H1 (cell line): ENCODE results near the gene SMC3. TPM values are rescaled to one million over a fixed set of nuclear protein-coding genes. Genes with fewer than 3 reads are reported as not detected.

ENCODE experiments used
- CTCF ChIA-PET: fragments of 300-600 bp; sonication (Branson Sonifier 250); formaldehyde crosslinking; loops from one replicate; lab custom pipeline; 2021; ENCODE audit not compliant: partially characterized antibody; lab: Charles Lee
- POLR2A ChIA-PET: fragments of 300-600 bp; sonication (Branson Sonifier 250); formaldehyde crosslinking; loops from one replicate; lab custom pipeline; 2021; ENCODE audit warnings: inconsistent platforms; ENCODE audit not compliant: partially characterized antibody; lab: Charles Lee
- DNase-seq, 2 experiments: peaks; one replicate each; pipeline versions ENCODE4 v3.0.0 to v3.0.0-alpha.2; 2010 to 2022; ENCODE audit warnings: low spot score in 2 of 2, low read depth in 1 of 2, mixed read lengths in 1 of 2
- FAIRE-seq: peaks from 2 replicates; lab custom pipeline; 2011; peaks lifted over from hg19 to GRCh38; lab: Jason Lieb, UNC
- H2AFZ ChIP-seq: 2 replicates; pipeline ENCODE4 v1.8.1; 2012; ENCODE audit warnings: low read length, inconsistent platforms
- H2AK5ac ChIP-seq: 2 replicates; pipeline ENCODE4 v1.6.1; 2013; ENCODE audit warnings: low read depth, low read length
- H2BK120ac ChIP-seq: replicated peaks from 2 replicates; pipeline ENCODE3; 2013; ENCODE audit warnings: low read depth, low read length, inconsistent platforms
- H2BK12ac ChIP-seq: 2 replicates; pipeline ENCODE4 v1.6.1; 2013; ENCODE audit warnings: low read depth, low read length
- H2BK15ac ChIP-seq: 2 replicates; pipeline ENCODE4 v1.6.1; 2013; ENCODE audit warnings: low read length
- H2BK20ac ChIP-seq: 2 replicates; pipeline ENCODE4 v1.6.1; 2013; ENCODE audit warnings: low read length
- H2BK5ac ChIP-seq: 2 replicates; pipeline ENCODE4 v1.6.1; 2013; ENCODE audit warnings: low read depth, low read length
- H3K14ac ChIP-seq: 2 replicates; pipeline ENCODE4 v1.6.1; 2013; ENCODE audit warnings: inconsistent platforms; ENCODE audit not compliant: insufficient read length
- H3K18ac ChIP-seq: 2 replicates; pipeline ENCODE4 v1.6.1; 2013; ENCODE audit warnings: low read length; ENCODE audit errors: extremely low read depth
- H3K23ac ChIP-seq: 2 replicates; pipeline ENCODE4 v1.6.1; 2013; ENCODE audit warnings: inconsistent platforms; ENCODE audit not compliant: insufficient read length
- H3K23me2 ChIP-seq: 2 replicates; pipeline ENCODE4 v1.6.1; 2013; ENCODE audit warnings: low read depth, low read length
- H3K27ac ChIP-seq: 2 replicates; pipeline ENCODE4 v1.6.1; 2011; ENCODE audit warnings: low read depth, low read length, inconsistent platforms
- H3K27me3 ChIP-seq, 4 experiments: replicated peaks in 1 of 4; 1 replicate in 1 of 4; 2 replicates in 3 of 4; pipeline versions ENCODE4 v1.6.1 to v1.8.1; 2011 to 2013; ENCODE audit warnings: low read length in 3 of 4, mild to moderate bottlenecking in 3 of 4, inconsistent platforms in 2 of 4, mixed read lengths in 2 of 4, moderate library complexity in 1 of 4; ENCODE audit not compliant: control insufficient read depth in 3 of 4, insufficient read depth in 3 of 4; ENCODE audit errors: extremely low read depth in 1 of 4
- H3K36me3 ChIP-seq, 4 experiments: 2 replicates each; pipeline versions ENCODE4 v1.6.1 to v1.8.1; 2011 to 2013; ENCODE audit warnings: mild to moderate bottlenecking in 4 of 4, low read length in 3 of 4, moderate library complexity in 2 of 4, control low read depth in 1 of 4, inconsistent platforms in 1 of 4; ENCODE audit not compliant: insufficient read depth in 4 of 4, control insufficient read depth in 2 of 4
- H3K4ac ChIP-seq: replicated peaks from 2 replicates; pipeline ENCODE3; 2013; ENCODE audit warnings: low read length, low read depth, mixed read lengths, inconsistent platforms; ENCODE audit not compliant: insufficient read length
- H3K4me1 ChIP-seq, 4 experiments: replicated peaks in 1 of 4; 1 replicate in 1 of 4; 2 replicates in 3 of 4; pipeline versions ENCODE4 v1.6.1 to v1.8.1; 2011 to 2013; ENCODE audit warnings: low read length in 3 of 4, inconsistent platforms in 2 of 4, mixed read lengths in 1 of 4; ENCODE audit not compliant: insufficient read depth in 4 of 4, control insufficient read depth in 3 of 4
- H3K4me2 ChIP-seq, 2 experiments: 2 replicates each; pipeline versions ENCODE4 v1.6.1 to v1.8.1; 2011 to 2013; ENCODE audit warnings: low read depth in 2 of 2, low read length in 2 of 2, control low read depth in 1 of 2, inconsistent platforms in 1 of 2, mild to moderate bottlenecking in 1 of 2; ENCODE audit not compliant: insufficient read depth in 1 of 2
- H3K4me3 ChIP-seq, 4 experiments: fragments of 200-600, 300-600 bp in 1 of 4; sonication (generic), shearing (Covaris generic), sonication (Bioruptor Twin) in 1 of 4; 2 replicates each; pipeline versions ENCODE4 v1.5.1 to v1.8.1; 2011 to 2016; ENCODE audit warnings: low read length in 4 of 4, low read depth in 3 of 4, control low read depth in 2 of 4, inconsistent platforms in 2 of 4, mild to moderate bottlenecking in 2 of 4, mixed read lengths in 1 of 4, moderate library complexity in 1 of 4; ENCODE audit not compliant: insufficient read depth in 2 of 4; ENCODE audit errors: extremely low read depth in 1 of 4
- H3K56ac ChIP-seq: replicated peaks from 2 replicates; pipeline ENCODE3; 2013; ENCODE audit warnings: low read depth, mild to moderate bottlenecking, mixed read lengths, low read length, inconsistent platforms; ENCODE audit not compliant: insufficient read length
- H3K79me1 ChIP-seq: 2 replicates; pipeline ENCODE4 v1.6.1; 2013; ENCODE audit warnings: low read depth, low read length, control low read depth
- H3K79me2 ChIP-seq, 2 experiments: 2 replicates each; pipeline versions ENCODE4 v1.6.1 to v1.8.1; 2012 to 2013; ENCODE audit warnings: low read length in 2 of 2, mild to moderate bottlenecking in 2 of 2, inconsistent platforms in 1 of 2; ENCODE audit not compliant: insufficient read depth in 2 of 2, control insufficient read depth in 1 of 2
- H3K9ac ChIP-seq, 4 experiments: replicated peaks in 1 of 4; 1 replicate in 1 of 4; 2 replicates in 3 of 4; pipeline versions ENCODE4 v1.6.1 to v1.8.1; 2011 to 2013; ENCODE audit warnings: low read depth in 3 of 4, low read length in 3 of 4, control low read depth in 2 of 4, mild to moderate bottlenecking in 2 of 4, moderate library complexity in 2 of 4, inconsistent platforms in 1 of 4; ENCODE audit errors: extremely low read depth in 1 of 4
- H3K9me3 ChIP-seq, 2 experiments: 2 replicates each; pipeline versions ENCODE4 v1.6.1 to v1.8.1; 2012 to 2013; ENCODE audit warnings: mild to moderate bottlenecking in 2 of 2, moderate library complexity in 2 of 2, control low read depth in 1 of 2, inconsistent platforms in 1 of 2, low read depth in 1 of 2, low read length in 1 of 2, mixed read lengths in 1 of 2; ENCODE audit not compliant: insufficient read depth in 2 of 2
- H4K20me1 ChIP-seq, 2 experiments: replicated peaks in 1 of 2; 2 replicates each; pipeline versions ENCODE3 to v1.8.1; 2011 to 2013; ENCODE audit warnings: inconsistent platforms in 2 of 2, low read length in 2 of 2, mild to moderate bottlenecking in 1 of 2; ENCODE audit not compliant: insufficient read depth in 2 of 2, control insufficient read depth in 1 of 2
- H4K5ac ChIP-seq: 2 replicates; pipeline ENCODE4 v1.6.1; 2013; ENCODE audit warnings: low read length, low read depth, mixed read lengths, inconsistent platforms; ENCODE audit not compliant: insufficient read length
- H4K8ac ChIP-seq: 2 replicates; pipeline ENCODE4 v1.8.0; 2013; ENCODE audit warnings: mild to moderate bottlenecking, moderate library complexity, low read length, inconsistent platforms; ENCODE audit not compliant: insufficient read depth; ENCODE audit errors: extremely low read depth
- H4K91ac ChIP-seq: replicated peaks from 2 replicates; pipeline ENCODE3; 2013; ENCODE audit warnings: low read length, mixed read lengths, inconsistent platforms; ENCODE audit not compliant: insufficient read length
- CHD1 ChIP-seq: IDR thresholded peaks from 2 replicates; pipeline ENCODE4 v1.6.1; 2012; ENCODE audit warnings: low read depth, low read length, improper control_type of control experiment
- CHD2 ChIP-seq: IDR thresholded peaks from 2 replicates; pipeline ENCODE4 v1.6.1; 2012; ENCODE audit warnings: low read length, improper control_type of control experiment
- CTCF ChIP-seq, 3 experiments: IDR thresholded peaks; 1 replicate in 2 of 3; 2 replicates in 1 of 3; pipeline versions ENCODE4 v1.5.1 to v1.6.1; 2011; ENCODE audit warnings: low read length in 3 of 3, mild to moderate bottlenecking in 3 of 3, inconsistent platforms in 2 of 3, low read depth in 1 of 3, moderate library complexity in 1 of 3; ENCODE audit not compliant: insufficient read depth in 1 of 3; ENCODE audit errors: control extremely low read depth in 1 of 3
- E2F6 ChIP-seq: IDR thresholded peaks from 2 replicates; pipeline ENCODE4 v1.6.1; 2012; ENCODE audit warnings: inconsistent platforms
- KDM1A ChIP-seq: fragments of 200-600, 300-600 bp; sonication (generic); IDR thresholded peaks from 2 replicates; pipeline ENCODE4 v1.7.1; 2016; ENCODE audit warnings: mild to moderate bottlenecking, low read length, borderline replicate concordance
- NANOG ChIP-seq: IDR thresholded peaks from 2 replicates; pipeline ENCODE4 v1.6.1; 2011; ENCODE audit warnings: low read length, low read depth, mild to moderate bottlenecking, inconsistent platforms; ENCODE audit not compliant: insufficient read depth, poor library complexity, severe bottlenecking
- PHF8 ChIP-seq: fragments of 200-600 bp; sonication (generic); conservative IDR thresholded peaks from 2 replicates; pipeline ENCODE4 v1.7.1; 2012; ENCODE audit warnings: low read depth, mild to moderate bottlenecking, inconsistent platforms, low read length, moderate library complexity
- POLR2AphosphoS5 ChIP-seq: IDR thresholded peaks from 2 replicates; pipeline ENCODE4 v1.6.1; 2011; ENCODE audit warnings: low read depth, low read length
- RAD21 ChIP-seq, 2 experiments: IDR thresholded peaks in 1 of 2; conservative IDR thresholded peaks in 1 of 2; 2 replicates each; pipeline ENCODE4 v1.6.1; 2011; ENCODE audit warnings: low read depth in 2 of 2, low read length in 2 of 2, improper control_type of control experiment in 1 of 2, inconsistent platforms in 1 of 2, mild to moderate bottlenecking in 1 of 2, moderate library complexity in 1 of 2
- SP2 ChIP-seq: IDR thresholded peaks from 2 replicates; pipeline ENCODE4 v1.6.1; 2012; ENCODE audit warnings: mild to moderate bottlenecking, low read length, inconsistent platforms
- WGBS, 2 experiments: shearing (Covaris generic) in 1 of 2; methylation state at CpG; one replicate each; pipeline versions ENCODE4 v1.1.6 to v1.1.7; 2013 to 2015; ENCODE audit warnings: low lambda C conversion rate in 2 of 2, mixed read lengths in 2 of 2, inconsistent platforms in 1 of 2, low coverage in 1 of 2, missing lambda C conversion rate in 1 of 2; ENCODE audit not compliant: insufficient replicate concordance in 2 of 2, insufficient coverage in 1 of 2, insufficient read length in 1 of 2; ENCODE audit errors: extremely low coverage in 1 of 2, missing lambda C conversion rate in 1 of 2; 5-methylcytosine and 5-hydroxymethylcytosine counted together
- polyA plus RNA-seq, 7 experiments: library from polyadenylated mRNA; depleted of rRNA in 3 of 7; stranded (reverse) in 5 of 7; unstranded in 2 of 7; fragments of >200 nt in 5 of 7; fragments of 200-250 nt in 2 of 7; gene quantifications; 1 replicate in 5 of 7; 2 replicates in 1 of 7; 4 replicates in 1 of 7; pipeline versions ENCODE4 v1.2.1 to v1.2.3, GENCODE V29; 2011 to 2013; ENCODE audit warnings: missing spikeins in 2 of 7, mixed read lengths in 2 of 7
- total RNA-seq: library from RNA; stranded (reverse); fragmentation: NEBNext Ultra II Directional; extraction: Animal tissue kit (Norgen Biotek cat#: 25700); gene quantifications from 2 replicates; pipeline ENCODE4 v1.2.1, GENCODE V29; 2021

Gene SMC3
- total and polyA plus RNA-seq, 2 of the 8 experiments (the other 6 are each of a cell fraction or from before 2014, with no cell fraction given) = 12.7 to 93.4 TPM

GRCh38 chr10:110610308-110610774, 42.8 kb downstream of the SMC3 start:
- peaks cover 0 to 9% (median 0%) of the 10 kb centered on the region in 4 experiments; a peak in 3 of 8 replicates for H3K36me3 ChIP-seq
- no peak overlapping the region for H3K4ac ChIP-seq
- H2BK5ac ChIP-seq = no peak overlapping the region
- H4K20me1 ChIP-seq = no peaks in the 10 kb centered on the region
- H3K9ac ChIP-seq = no peak overlapping the region
- no peak overlapping the region for H3K4me3 ChIP-seq
- POLR2A ChIA-PET = interaction anchor here (0.6 to 1.9 kb wide), 2 partner anchors 33 to 43 kb away, joined by 4 read pairs; partner anchors contain the start of gene RBM20
- no peaks in the 10 kb centered on the region for H3K9me3 ChIP-seq
- H3K4me1 ChIP-seq = peaks cover 5 to 9% (median 8%) of the 10 kb centered on the region in 4 experiments
- no peak overlapping the region for H4K8ac ChIP-seq
- 37% methylated on average over 3 of the region's 3 CpGs; no CpG with 5 or more reads in 1 of the 2 experiments for WGBS, 2 experiments
- H3K14ac ChIP-seq = no peak overlapping the region
- H2AFZ ChIP-seq = no peak overlapping the region
- H2BK12ac ChIP-seq = no peak overlapping the region
- no peak overlapping the region for H4K5ac ChIP-seq
- H2BK120ac ChIP-seq = no peak overlapping the region
- H3K27me3 ChIP-seq = no peaks in the 10 kb centered on the region
- peak in 1 of 2 experiments; percentile 51 for DNase-seq
- H3K27ac ChIP-seq = no peak overlapping the region
- no peak overlapping the region for H3K18ac ChIP-seq
- CTCF ChIA-PET = interaction anchor here (0.6 to 14.3 kb wide), 35 partner anchors 9 to 336 kb away, joined by 3 to 237 read pairs (median 4); partner anchors contain the start of gene RBM20
- no peaks in the 10 kb centered on the region for H3K79me2 ChIP-seq
- no peak overlapping the region for H2BK15ac ChIP-seq
- H3K79me1 ChIP-seq = no peaks in the 10 kb centered on the region
- no peak overlapping the region for H2AK5ac ChIP-seq
- no peak overlapping the region for H2BK20ac ChIP-seq
- peak; percentile 80 for FAIRE-seq
- no peak overlapping the region; a peak in 1 of 4 replicates for H3K4me2 ChIP-seq
- H3K56ac ChIP-seq = no peak overlapping the region
- no peak overlapping the region for H4K91ac ChIP-seq
- H3K23ac ChIP-seq = no peak overlapping the region
- H3K23me2 ChIP-seq = no peaks in the 10 kb centered on the region
- TF ChIP-seq CTCF (IDR thresholded peaks at IDR 0.05; ENCODE audit: control extremely low read depth in 1 of 3, insufficient read depth in 1 of 3, low read depth in 1 of 3, low read length in 3 of 3) = peak; percentile 17 to 87 (median 78)
- TF ChIP-seq SP2 = no peak
- TF ChIP-seq KDM1A = no peak
- no peak for TF ChIP-seq CHD2
- TF ChIP-seq NANOG = no peak
- no peak for TF ChIP-seq E2F6
- TF ChIP-seq POLR2AphosphoS5 = no peak
- TF ChIP-seq CHD1 = no peak
- no peak for TF ChIP-seq PHF8
- peak; percentile 95 to 98 for TF ChIP-seq RAD21 (IDR thresholded peaks at IDR 0.05 in 1 of 2, conservative IDR thresholded peaks at IDR 0.05 in 1 of 2; ENCODE audit: low read depth in 2 of 2, low read length in 2 of 2)
